Measurements from ENCODE around the gene MYPN.

DNA sequence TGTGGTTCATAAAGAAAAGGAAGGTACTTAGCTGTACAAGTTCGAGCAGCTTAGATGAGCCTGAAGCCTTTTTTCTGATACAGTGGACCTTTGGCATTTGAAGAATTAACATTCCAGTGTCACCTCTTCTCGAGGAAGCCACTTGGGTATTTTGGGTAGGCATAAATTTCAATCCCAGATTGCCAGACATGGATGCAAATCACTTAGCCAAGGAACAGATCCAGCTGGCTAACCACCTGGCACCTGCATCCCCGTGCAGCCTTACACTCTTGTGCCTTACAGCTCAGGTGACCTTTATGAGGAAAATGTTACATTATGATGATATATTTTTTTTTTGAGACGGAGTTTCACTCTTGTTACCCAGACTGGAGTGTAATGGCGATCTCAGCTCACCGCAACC, 138.6 kb downstream of the MYPN start:
- TF ChIP-seq, protein P1, sequence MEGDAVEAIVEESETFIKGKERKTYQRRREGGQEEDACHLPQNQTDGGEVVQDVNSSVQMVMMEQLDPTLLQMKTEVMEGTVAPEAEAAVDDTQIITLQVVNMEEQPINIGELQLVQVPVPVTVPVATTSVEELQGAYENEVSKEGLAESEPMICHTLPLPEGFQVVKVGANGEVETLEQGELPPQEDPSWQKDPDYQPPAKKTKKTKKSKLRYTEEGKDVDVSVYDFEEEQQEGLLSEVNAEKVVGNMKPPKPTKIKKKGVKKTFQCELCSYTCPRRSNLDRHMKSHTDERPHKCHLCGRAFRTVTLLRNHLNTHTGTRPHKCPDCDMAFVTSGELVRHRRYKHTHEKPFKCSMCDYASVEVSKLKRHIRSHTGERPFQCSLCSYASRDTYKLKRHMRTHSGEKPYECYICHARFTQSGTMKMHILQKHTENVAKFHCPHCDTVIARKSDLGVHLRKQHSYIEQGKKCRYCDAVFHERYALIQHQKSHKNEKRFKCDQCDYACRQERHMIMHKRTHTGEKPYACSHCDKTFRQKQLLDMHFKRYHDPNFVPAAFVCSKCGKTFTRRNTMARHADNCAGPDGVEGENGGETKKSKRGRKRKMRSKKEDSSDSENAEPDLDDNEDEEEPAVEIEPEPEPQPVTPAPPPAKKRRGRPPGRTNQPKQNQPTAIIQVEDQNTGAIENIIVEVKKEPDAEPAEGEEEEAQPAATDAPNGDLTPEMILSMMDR (tag by site-specific recombination; IDR thresholded peaks at IDR 0.05), result no peak
- TF ChIP-seq SALL2 (tag by site-specific recombination; IDR thresholded peaks at IDR 0.05; ENCODE audit: borderline replicate concordance), result no peak
- no peak for TF ChIP-seq ZNF48 (tag by site-specific recombination; IDR thresholded peaks at IDR 0.05)
- TF ChIP-seq KLF8 (tag by site-specific recombination; IDR thresholded peaks at IDR 0.05), result no peak
- no peak for TF ChIP-seq ZNF785 (tag by site-specific recombination; IDR thresholded peaks at IDR 0.05)
- no peak for TF ChIP-seq ZNF132 (tag by site-specific recombination; IDR thresholded peaks at IDR 0.05; ENCODE audit: borderline replicate concordance)
- no peak for TF ChIP-seq ZNF324 (tag by site-specific recombination; IDR thresholded peaks at IDR 0.05)
- TF ChIP-seq ZBTB49 (tag by site-specific recombination; IDR thresholded peaks at IDR 0.05; ENCODE audit: low read depth), result no peak
- no peak for TF ChIP-seq ZNF776 (tag by site-specific recombination; IDR thresholded peaks at IDR 0.05; ENCODE audit: borderline replicate concordance)
- no peak for TF ChIP-seq ZSCAN23 (tag by site-specific recombination; IDR thresholded peaks at IDR 0.05)
